AG04450 (cell line): ENCODE data around the gene DNAH1. TPM values are rescaled to one million over a fixed set of nuclear protein-coding genes. Genes with fewer than 3 reads are reported as not detected.

Source experiments
- CTCF ChIA-PET: fragments of 300-600, 350-600 bp; formaldehyde crosslinking; extraction: SDS; loops from one replicate; lab custom pipeline; 2022; ENCODE audit warnings: antibody characterized with exemption, inconsistent platforms; lab: Charles Lee
- POLR2A ChIA-PET: fragments of 350-600 bp; formaldehyde crosslinking; extraction: SDS; loops from one replicate; lab custom pipeline; 2021; ENCODE audit warnings: antibody characterized with exemption, inconsistent platforms; lab: Yijun Ruan, JAX
- DNase-seq: peaks from one replicate; pipeline ENCODE4 v3.0.0-alpha.2; 2011; ENCODE audit warnings: low read depth, low spot score
- H3K27ac ChIP-seq: one replicate; pipeline ENCODE4 v1.5.1; 2012; ENCODE audit warnings: low read depth, low read length, control low read depth
- H3K27me3 ChIP-seq: one replicate; pipeline ENCODE4 v1.6.0; 2012; ENCODE audit warnings: low read length; ENCODE audit not compliant: control insufficient read depth, insufficient read depth
- H3K4me3 ChIP-seq: 2 replicates; pipeline ENCODE4 v1.5.1; 2011; ENCODE audit warnings: mild to moderate bottlenecking, low read depth, low read length, control low read depth
- H3K9me3 ChIP-seq: 2 replicates; pipeline ENCODE4 v1.5.1; 2012; ENCODE audit warnings: low read length; ENCODE audit not compliant: control insufficient read depth, insufficient read depth
- polyA plus RNA-seq: library from polyadenylated mRNA; depleted of rRNA; stranded (reverse); fragments of >200 nt; gene quantifications from 2 replicates; pipeline ENCODE4 v1.2.3, GENCODE V29; 2011
- TF ChIP-seq, protein P1 (sequence below): IDR thresholded peaks from 2 replicates; pipeline ENCODE4 v1.5.1; 2011; ENCODE audit warnings: low read depth, low read length, control low read depth, inconsistent platforms

The DNAH1 gene
- polyA plus RNA-seq, 1 experiment = 1.4 TPM

DNA sequence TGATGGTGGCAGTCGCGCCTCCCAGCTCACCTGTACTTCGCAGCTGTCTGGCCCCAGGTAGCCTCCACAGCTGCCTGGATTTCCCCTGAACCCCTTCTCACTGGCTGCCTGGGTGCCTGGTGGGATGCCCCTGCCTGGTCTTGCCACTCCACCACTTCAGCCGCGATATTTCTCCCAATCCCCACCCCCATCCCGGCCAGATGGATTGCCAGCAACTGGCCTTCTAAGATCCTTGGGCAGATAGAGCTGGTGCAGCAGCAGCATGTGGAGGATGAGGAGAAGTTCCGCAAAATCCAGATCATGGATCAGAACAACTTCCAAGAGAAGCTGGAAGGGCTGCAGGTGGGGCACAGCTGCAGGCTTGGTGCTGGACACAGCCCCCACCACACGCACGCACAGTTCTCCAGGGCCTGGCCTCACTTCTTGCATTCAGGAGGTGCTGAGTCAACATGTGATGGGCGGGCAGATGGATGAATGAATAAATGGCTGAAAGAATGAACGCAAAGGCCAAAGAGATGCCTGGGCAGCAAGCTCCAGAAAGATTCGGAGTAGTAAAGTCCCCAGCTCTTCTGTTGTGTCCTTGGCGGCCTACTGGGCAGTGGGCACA is 35.7 kb downstream of the DNAH1 start:
- CTCF ChIA-PET = interaction anchor here (1.5 to 1.8 kb wide), 2 partner anchors 13 to 95 kb away, joined by 3 to 5 read pairs; no protein-coding TSS in a partner anchor
- Histone ChIP-seq H3K27ac (no peak overlapping the region), H3K27me3 (no peaks in the 10 kb centered on the region), H3K4me3 (no peak overlapping the region), H3K9me3 (no peaks in the 10 kb centered on the region; the same call in 1 of the 2 replicates)
- no peak for DNase-seq
- POLR2A ChIA-PET = no interaction called here
- TF ChIP-seq, protein P1, sequence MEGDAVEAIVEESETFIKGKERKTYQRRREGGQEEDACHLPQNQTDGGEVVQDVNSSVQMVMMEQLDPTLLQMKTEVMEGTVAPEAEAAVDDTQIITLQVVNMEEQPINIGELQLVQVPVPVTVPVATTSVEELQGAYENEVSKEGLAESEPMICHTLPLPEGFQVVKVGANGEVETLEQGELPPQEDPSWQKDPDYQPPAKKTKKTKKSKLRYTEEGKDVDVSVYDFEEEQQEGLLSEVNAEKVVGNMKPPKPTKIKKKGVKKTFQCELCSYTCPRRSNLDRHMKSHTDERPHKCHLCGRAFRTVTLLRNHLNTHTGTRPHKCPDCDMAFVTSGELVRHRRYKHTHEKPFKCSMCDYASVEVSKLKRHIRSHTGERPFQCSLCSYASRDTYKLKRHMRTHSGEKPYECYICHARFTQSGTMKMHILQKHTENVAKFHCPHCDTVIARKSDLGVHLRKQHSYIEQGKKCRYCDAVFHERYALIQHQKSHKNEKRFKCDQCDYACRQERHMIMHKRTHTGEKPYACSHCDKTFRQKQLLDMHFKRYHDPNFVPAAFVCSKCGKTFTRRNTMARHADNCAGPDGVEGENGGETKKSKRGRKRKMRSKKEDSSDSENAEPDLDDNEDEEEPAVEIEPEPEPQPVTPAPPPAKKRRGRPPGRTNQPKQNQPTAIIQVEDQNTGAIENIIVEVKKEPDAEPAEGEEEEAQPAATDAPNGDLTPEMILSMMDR = no peak

DNA sequence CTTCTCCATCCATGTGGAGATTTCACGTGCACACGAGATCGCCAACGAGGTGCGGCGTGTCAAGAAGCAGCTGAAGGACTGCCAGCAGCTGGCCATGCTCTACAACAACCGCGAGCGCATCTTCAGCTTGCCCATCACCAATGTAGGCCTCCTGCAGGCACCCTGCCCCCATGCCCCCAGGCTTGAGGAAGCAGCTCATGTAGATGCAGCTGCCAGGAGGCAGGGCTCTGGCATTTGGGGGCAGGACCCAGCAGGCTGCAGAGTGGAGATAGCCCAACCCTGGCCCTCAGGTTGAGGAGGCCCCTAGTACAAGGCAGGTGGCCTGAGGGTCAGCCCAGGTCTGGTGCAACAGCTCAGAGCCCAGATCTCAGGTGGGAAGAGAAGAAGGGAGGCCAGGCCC is 36.4 kb downstream of the DNAH1 start:
- ChIA-PET POLR2A (no interaction called here), CTCF (interaction anchor here (1.5 to 1.8 kb wide), 2 partner anchors 13 to 94 kb away, joined by 3 to 5 read pairs; no protein-coding TSS in a partner anchor)
- no peak for DNase-seq
- TF ChIP-seq, protein P1 = no peak
- Histone ChIP-seq H3K9me3 (no peaks in the 10 kb centered on the region; the same call in 1 of the 2 replicates), H3K4me3 (no peak overlapping the region), H3K27ac (no peak overlapping the region), H3K27me3 (no peaks in the 10 kb centered on the region)

DNA sequence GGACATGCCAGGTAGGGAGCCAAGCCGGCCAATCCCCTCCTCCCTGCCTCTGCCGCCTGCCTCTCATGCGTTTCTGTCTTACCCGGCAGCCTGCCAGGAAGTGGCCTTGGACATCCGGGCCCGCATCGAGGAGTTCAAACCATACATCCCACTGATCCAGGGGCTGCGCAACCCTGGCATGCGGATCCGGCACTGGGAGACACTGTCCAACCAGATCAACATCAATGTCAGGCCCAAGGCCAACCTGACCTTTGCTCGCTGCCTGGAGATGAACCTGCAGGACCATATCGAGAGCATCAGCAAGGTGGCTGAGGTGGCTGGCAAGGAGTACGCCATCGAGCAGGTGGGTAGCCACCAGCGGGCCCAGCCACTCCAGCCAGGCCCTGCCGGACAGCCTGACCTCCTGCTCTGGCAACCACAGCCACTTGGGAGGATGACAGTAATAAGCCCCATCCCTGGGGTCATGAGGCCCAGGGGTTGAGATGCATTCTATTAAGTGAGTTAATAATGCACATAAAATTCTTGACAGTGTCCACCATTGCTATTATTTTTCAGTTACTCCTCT is 37.3 kb downstream of the DNAH1 start:
- H3K27ac ChIP-seq = no peak overlapping the region
- no peaks in the 10 kb centered on the region for H3K27me3 ChIP-seq
- TF ChIP-seq, protein P1 = no peak
- H3K4me3 ChIP-seq = no peak overlapping the region
- POLR2A ChIA-PET = no interaction called here
- DNase-seq = no peak
- no peaks in the 10 kb centered on the region; the same call in 1 of the 2 replicates for H3K9me3 ChIP-seq
- CTCF ChIA-PET = no interaction called here

DNA sequence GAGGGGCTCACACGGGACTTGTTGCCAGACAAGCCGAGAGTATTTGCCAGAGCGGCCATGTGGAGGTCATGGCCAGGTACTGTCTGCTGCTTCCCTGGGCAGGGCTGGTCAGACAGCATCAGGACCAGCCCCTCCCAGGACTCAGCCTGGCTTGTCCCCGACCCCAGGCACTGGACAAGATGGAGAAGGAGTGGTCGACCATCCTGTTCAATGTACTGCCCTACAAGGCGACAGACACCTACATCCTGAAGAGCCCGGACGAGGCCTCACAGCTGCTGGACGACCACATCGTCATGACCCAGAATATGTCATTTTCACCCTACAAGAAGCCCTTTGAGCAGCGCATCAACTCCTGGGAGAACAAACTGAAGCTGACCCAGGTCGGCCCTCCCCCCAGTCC is 38.6 kb downstream of the DNAH1 start:
- DNase-seq = no peak
- H3K9me3 ChIP-seq = no peaks in the 10 kb centered on the region; the same call in 1 of the 2 replicates
- no peaks in the 10 kb centered on the region for H3K27me3 ChIP-seq
- H3K27ac ChIP-seq = no peak overlapping the region
- POLR2A ChIA-PET = no interaction called here
- TF ChIP-seq, protein P1 = no peak
- H3K4me3 ChIP-seq = no peak overlapping the region
- CTCF ChIA-PET = no interaction called here

DNA sequence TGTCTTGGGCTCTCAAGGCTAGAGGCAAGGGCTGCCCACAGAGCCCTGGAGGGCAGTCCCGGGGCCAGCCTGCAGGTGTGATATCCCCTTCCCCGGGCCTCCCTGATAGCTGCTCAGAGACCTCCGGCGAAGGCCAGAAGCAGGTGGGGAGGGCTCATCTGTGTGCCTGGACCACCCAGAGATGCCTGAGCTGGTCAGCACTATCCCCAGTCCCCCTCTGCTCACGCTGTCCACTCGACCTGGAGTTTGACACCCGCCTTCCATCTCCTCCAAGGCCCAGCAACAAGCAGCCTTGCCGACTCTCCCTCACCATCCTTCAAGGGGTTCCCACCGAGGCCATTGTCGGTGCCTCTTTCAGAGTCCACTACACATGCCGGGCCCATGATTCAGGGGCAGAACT is 39.4 kb downstream of the DNAH1 start:
- Histone ChIP-seq H3K27me3 (no peaks in the 10 kb centered on the region), H3K27ac (no peak overlapping the region), H3K9me3 (no peaks in the 10 kb centered on the region; the same call in 1 of the 2 replicates), H3K4me3 (no peak overlapping the region)
- ChIA-PET CTCF (interaction anchor here (0.6 kb wide), 1 partner anchor 16 kb away, joined by 3 read pairs; no protein-coding TSS in a partner anchor), POLR2A (no interaction called here)
- no peak for DNase-seq
- TF ChIP-seq, protein P1 = no peak
